Activated T-helper 1 cell treated with anti-CD3 and anti-CD28 coated beads, Interleukin-12 subunit alpha, Interleukin-12 subunit beta, Interleukin-2, Interleukin-4 antibody, amounts not matched to agents 30 ng/mL and 10 ng/mL and 1 ng/mL, durations not matched to agents 14 hours and 24 hours and 36 hours (primary cell): ENCODE data around the gene PCDHB12. TPM values are rescaled to one million over a fixed set of nuclear protein-coding genes. Genes with fewer than 3 reads are reported as not detected.
A peak's percentile ranks its signal among the peaks of the same experiment; 100 is the strongest.
"Not testable (repeated sequence)": the region's sequence is repeated elsewhere in the genome, so short reads cannot be mapped to it uniquely, and the experiment has no call there.

Source experiments
- DNase-seq: peaks from one replicate; pipeline ENCODE4 v3.0.0; 2021; ENCODE audit warnings: low spot score
- H3K27ac Mint-ChIP-seq: one replicate; pipeline ENCODE4 v1.8.0; 2021; ENCODE audit warnings: mild to moderate bottlenecking, mixed read lengths
- H3K27me3 Mint-ChIP-seq: one replicate; pipeline ENCODE4 v1.8.0; 2022; ENCODE audit warnings: mild to moderate bottlenecking, moderate library complexity, mixed read lengths; ENCODE audit not compliant: insufficient read depth
- H3K36me3 Mint-ChIP-seq: one replicate; pipeline ENCODE4 v1.8.0; 2021; ENCODE audit warnings: low read depth, mixed read lengths
- H3K4me1 Mint-ChIP-seq: one replicate; pipeline ENCODE4 v1.8.0; 2021; ENCODE audit warnings: low read depth, mixed read lengths
- H3K4me3 Mint-ChIP-seq: one replicate; pipeline ENCODE4 v1.8.0; 2021; ENCODE audit warnings: mild to moderate bottlenecking, moderate library complexity, mixed read lengths
- H3K9me3 Mint-ChIP-seq: one replicate; pipeline ENCODE4 v1.8.0; 2021; ENCODE audit warnings: mixed read lengths
- intact Hi-C: fragments of 100-400 bp; cut with micrococcal nuclease; formaldehyde crosslinking; loops from one replicate; pipeline ENCODE4 v1.15.1; 2024
- total RNA-seq: library from RNA; stranded (reverse); gene quantifications from 2 replicates; pipeline ENCODE4 v1.2.3, GENCODE V29; 2022

Gene PCDHB12
- total RNA-seq, 1 donor from 2014 or later: not detected

GRCh38 chr5:141215504-141215903 is 7.0 kb downstream of the PCDHB12 start:
- H3K4me3 Mint-ChIP-seq, H3K27ac Mint-ChIP-seq, H3K27me3 Mint-ChIP-seq, DNase-seq, H3K4me1 Mint-ChIP-seq, H3K36me3 Mint-ChIP-seq: not testable (repeated sequence)
- intact Hi-C loops: loop anchor here (2.0 kb wide), 1 partner anchor 37 kb away; no protein-coding TSS in a partner anchor
- H3K9me3 Mint-ChIP-seq: peaks cover 34% of the 10 kb centered on the region

GRCh38 chr5:141216035-141216434 is 7.5 kb downstream of the PCDHB12 start:
- H3K36me3 Mint-ChIP-seq, H3K4me1 Mint-ChIP-seq, H3K27ac Mint-ChIP-seq, intact Hi-C loops, H3K27me3 Mint-ChIP-seq, H3K4me3 Mint-ChIP-seq, DNase-seq: not testable (repeated sequence)
- peaks cover 31% of the 10 kb centered on the region for H3K9me3 Mint-ChIP-seq

GRCh38 chr5:141223112-141223783 is 14.7 kb downstream of the PCDHB12 start, which contains the start of gene PCDHB14:
PCDHB14 (plus strand) TSS chr5:141223343; CDS start chr5:141223506, 163 bp downstream.
- intact Hi-C loops: no loop called here
- H3K27ac Mint-ChIP-seq: no peak within 1 kb of the TSS
- H3K27me3 Mint-ChIP-seq: no peaks in the 10 kb centered on the region
- no peak within 1 kb of the TSS for H3K4me3 Mint-ChIP-seq
- H3K9me3 Mint-ChIP-seq: peaks cover 17% of the 10 kb centered on the region
- no peak for DNase-seq
- H3K36me3 Mint-ChIP-seq: no peaks in the 10 kb centered on the region
- H3K4me1 Mint-ChIP-seq: no peaks in the 10 kb centered on the region

GRCh38 chr5:141224844-141225243 is 16.3 kb downstream of the PCDHB12 start:
- intact Hi-C loops, H3K4me1 Mint-ChIP-seq, H3K27me3 Mint-ChIP-seq, DNase-seq, H3K27ac Mint-ChIP-seq, H3K36me3 Mint-ChIP-seq, H3K4me3 Mint-ChIP-seq: not testable (repeated sequence)
- peaks cover 14% of the 10 kb centered on the region for H3K9me3 Mint-ChIP-seq

- H3K4me1 Mint-ChIP-seq, H3K27me3 Mint-ChIP-seq, intact Hi-C loops, H3K4me3 Mint-ChIP-seq, H3K27ac Mint-ChIP-seq, H3K36me3 Mint-ChIP-seq, DNase-seq: not testable (repeated sequence)
- H3K9me3 Mint-ChIP-seq: peaks cover 11% of the 10 kb centered on the region
Observed at GRCh38 chr5:141225421-141225820, 16.9 kb downstream of the PCDHB12 start.

- Mint-ChIP-seq H3K4me3 (no peak overlapping the region), H3K36me3 (peaks cover 1% of the 10 kb centered on the region), H3K9me3 (peaks cover 33% of the 10 kb centered on the region), H3K27me3 (peaks cover 3% of the 10 kb centered on the region), H3K4me1 (no peaks in the 10 kb centered on the region), H3K27ac (no peak overlapping the region)
- intact Hi-C loops: loop anchor here (5.0 to 10.0 kb wide), 2 partner anchors 188 to 369 kb away; partner anchors contain the start of genes PCDHA11 and PCDHGA11
- no peak for DNase-seq
Observed at GRCh38 chr5:141234109-141234667, 25.7 kb downstream of the PCDHB12 start.

- not testable (repeated sequence) for H3K27me3 Mint-ChIP-seq, DNase-seq, H3K36me3 Mint-ChIP-seq, H3K4me3 Mint-ChIP-seq, H3K4me1 Mint-ChIP-seq
- intact Hi-C loops: loop anchor here (10.0 kb wide), 1 partner anchor 371 kb away; the partner anchor contains the start of gene PCDHA11
- Mint-ChIP-seq H3K9me3 (peaks cover 49% of the 10 kb centered on the region), H3K27ac (peak overlapping the region; percentile 23)
Observed at GRCh38 chr5:141235922-141236321, 27.4 kb downstream of the PCDHB12 start.

GRCh38 chr5:141236516-141237313 is 28.2 kb downstream of the PCDHB12 start:
- H3K4me1 Mint-ChIP-seq: no peaks in the 10 kb centered on the region
- H3K4me3 Mint-ChIP-seq: peak overlapping the region; percentile 26
- DNase-seq: no peak
- peaks cover 3% of the 10 kb centered on the region for H3K27me3 Mint-ChIP-seq
- H3K27ac Mint-ChIP-seq: peak overlapping the region; percentile 86
- intact Hi-C loops: loop anchor here (10.0 kb wide), 1 partner anchor 372 kb away; the partner anchor contains the start of gene PCDHA11
- H3K36me3 Mint-ChIP-seq: peaks cover 1% of the 10 kb centered on the region
- H3K9me3 Mint-ChIP-seq: peaks cover 45% of the 10 kb centered on the region

- Mint-ChIP-seq H3K27me3 (peaks cover 2% of the 10 kb centered on the region), H3K27ac (no peak overlapping the region), H3K9me3 (peaks cover 70% of the 10 kb centered on the region), H3K36me3 (peaks cover 1% of the 10 kb centered on the region), H3K4me3 (no peak overlapping the region), H3K4me1 (no peaks in the 10 kb centered on the region)
- DNase-seq: no peak
- intact Hi-C loops: loop anchor here (10.0 kb wide), 1 partner anchor 113 kb away; the partner anchor contains the start of genes PCDHGA4, PCDHGB1 and PCDHGB2
Observed at GRCh38 chr5:141241496-141241895, 33.0 kb downstream of the PCDHB12 start.

GRCh38 chr5:141245250-141245717 is 36.8 kb downstream of the PCDHB12 start, which contains the start of gene PCDHB15:
PCDHB15 (plus strand) TSS chr5:141245395; CDS start chr5:141245579, 184 bp downstream.
- peaks cover 1% of the 10 kb centered on the region for H3K36me3 Mint-ChIP-seq
- DNase-seq: no peak
- no peaks in the 10 kb centered on the region for H3K27me3 Mint-ChIP-seq
- H3K9me3 Mint-ChIP-seq: peaks cover 72% of the 10 kb centered on the region
- no peaks in the 10 kb centered on the region for H3K4me1 Mint-ChIP-seq
- no peak within 1 kb of the TSS for H3K4me3 Mint-ChIP-seq
- no peak within 1 kb of the TSS for H3K27ac Mint-ChIP-seq
- intact Hi-C loops: loop anchor here (10.0 kb wide), 1 partner anchor 110 kb away; the partner anchor contains the start of genes PCDHGA4, PCDHGB1 and PCDHGB2

- intact Hi-C loops: loop anchor here (10.0 kb wide), 1 partner anchor 108 kb away; the partner anchor contains the start of genes PCDHGA4, PCDHGB1 and PCDHGB2
- not testable (repeated sequence) for H3K36me3 Mint-ChIP-seq, H3K27me3 Mint-ChIP-seq, H3K4me3 Mint-ChIP-seq, H3K27ac Mint-ChIP-seq, DNase-seq, H3K4me1 Mint-ChIP-seq
- peaks cover 59% of the 10 kb centered on the region for H3K9me3 Mint-ChIP-seq
Observed at GRCh38 chr5:141246971-141247370, 38.5 kb downstream of the PCDHB12 start.

- H3K27ac Mint-ChIP-seq, H3K27me3 Mint-ChIP-seq, H3K4me1 Mint-ChIP-seq, H3K36me3 Mint-ChIP-seq, DNase-seq, H3K4me3 Mint-ChIP-seq: not testable (repeated sequence)
- H3K9me3 Mint-ChIP-seq: peaks cover 57% of the 10 kb centered on the region
- intact Hi-C loops: loop anchor here (10.0 kb wide), 1 partner anchor 107 kb away; the partner anchor contains the start of genes PCDHGA4, PCDHGB1 and PCDHGB2
Observed at GRCh38 chr5:141247434-141247833, 38.9 kb downstream of the PCDHB12 start.
